Activated T-cell treated with anti-CD3 and anti-CD28 coated beads, Interleukin-2, amount 50 U/mL, for 24 hours (primary cell): Measurements from ENCODE around the gene SERPIND1.
"Not testable (repeated sequence)": the region's sequence is repeated elsewhere in the genome, so short reads cannot be mapped to it uniquely, and the experiment has no call there.

Source experiments
- DNase-seq: peaks from one replicate; pipeline ENCODE4 v3.0.0-alpha.2; 2020
- H3K27ac Mint-ChIP-seq: 2 replicates; pipeline ENCODE4 v1.8.0; 2020; ENCODE audit warnings: mild to moderate bottlenecking, mixed read lengths
- H3K27me3 Mint-ChIP-seq: 2 replicates; pipeline ENCODE4 v1.8.0; 2020; ENCODE audit warnings: mixed read lengths
- H3K36me3 Mint-ChIP-seq: 2 replicates; pipeline ENCODE4 v1.8.0; 2020; ENCODE audit warnings: low read depth, mixed read lengths
- H3K4me1 Mint-ChIP-seq: 2 replicates; pipeline ENCODE4 v1.8.0; 2020; ENCODE audit warnings: low read depth, mixed read lengths
- H3K4me3 Mint-ChIP-seq: 2 replicates; pipeline ENCODE4 v1.8.0; 2020; ENCODE audit warnings: mild to moderate bottlenecking, moderate library complexity, mixed read lengths
- H3K9me3 Mint-ChIP-seq: 2 replicates; pipeline ENCODE4 v1.8.0; 2020; ENCODE audit warnings: mixed read lengths

Gene SERPIND1

GRCh38 chr22:20756846-20757245, 17.1 kb upstream of the SERPIND1 start:
- DNase-seq, result no peak
- Mint-ChIP-seq H3K9me3 (no peaks in the 10 kb centered on the region), H3K4me3 (no peak overlapping the region), H3K27ac (no peak overlapping the region), H3K36me3 (peaks cover 67% of the 10 kb centered on the region), H3K4me1 (no peaks in the 10 kb centered on the region), H3K27me3 (no peaks in the 10 kb centered on the region)

DNA sequence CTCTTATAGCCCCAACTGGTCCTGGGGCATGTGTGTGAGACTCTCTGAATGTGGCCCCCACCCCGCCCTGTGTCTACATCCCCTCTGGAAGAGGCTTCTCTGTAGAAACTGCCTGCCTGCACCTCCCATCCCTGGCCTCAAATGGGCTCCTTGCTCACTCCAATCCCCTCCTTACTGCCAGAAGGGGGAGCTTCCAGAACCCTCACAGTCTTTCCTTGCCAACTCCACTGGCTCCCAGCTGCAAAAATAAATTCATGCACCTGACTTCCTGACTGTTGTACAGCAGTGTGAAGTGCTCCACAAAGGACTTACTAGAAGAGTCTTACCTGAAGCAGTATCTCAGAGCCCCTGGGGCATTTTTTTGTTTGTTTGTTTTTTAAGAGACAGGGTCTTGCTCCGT, 15.2 kb upstream of the SERPIND1 start:
- no peaks in the 10 kb centered on the region for H3K4me1 Mint-ChIP-seq
- H3K27ac Mint-ChIP-seq, result no peak overlapping the region
- peaks cover 66% of the 10 kb centered on the region for H3K36me3 Mint-ChIP-seq
- no peaks in the 10 kb centered on the region for H3K27me3 Mint-ChIP-seq
- no peaks in the 10 kb centered on the region for H3K9me3 Mint-ChIP-seq
- no peak overlapping the region for H3K4me3 Mint-ChIP-seq
- no peak for DNase-seq

DNA sequence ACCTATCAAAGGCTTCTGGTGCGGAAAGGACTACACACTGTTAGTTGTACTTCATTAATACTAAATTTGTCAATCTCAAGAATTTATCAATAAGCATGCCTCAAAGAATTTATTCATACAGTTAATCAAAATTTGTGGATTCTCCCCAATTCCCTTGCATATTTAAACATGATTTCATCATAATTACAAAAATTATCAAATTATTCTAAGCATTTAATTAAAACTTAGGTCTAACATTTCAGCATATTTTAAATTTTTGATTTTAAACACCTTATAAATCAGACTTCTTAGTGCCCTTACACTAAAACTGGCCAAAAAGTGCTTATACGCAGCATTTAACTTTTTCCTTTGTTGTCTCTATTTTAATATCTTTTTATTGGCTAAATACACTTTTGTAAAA, 13.8 kb upstream of the SERPIND1 start:
- Mint-ChIP-seq H3K27ac (no peak overlapping the region), H3K9me3 (no peaks in the 10 kb centered on the region), H3K4me1 (no peaks in the 10 kb centered on the region), H3K4me3 (no peak overlapping the region), H3K36me3 (peaks cover 71% of the 10 kb centered on the region), H3K27me3 (no peaks in the 10 kb centered on the region)
- no peak for DNase-seq

DNA sequence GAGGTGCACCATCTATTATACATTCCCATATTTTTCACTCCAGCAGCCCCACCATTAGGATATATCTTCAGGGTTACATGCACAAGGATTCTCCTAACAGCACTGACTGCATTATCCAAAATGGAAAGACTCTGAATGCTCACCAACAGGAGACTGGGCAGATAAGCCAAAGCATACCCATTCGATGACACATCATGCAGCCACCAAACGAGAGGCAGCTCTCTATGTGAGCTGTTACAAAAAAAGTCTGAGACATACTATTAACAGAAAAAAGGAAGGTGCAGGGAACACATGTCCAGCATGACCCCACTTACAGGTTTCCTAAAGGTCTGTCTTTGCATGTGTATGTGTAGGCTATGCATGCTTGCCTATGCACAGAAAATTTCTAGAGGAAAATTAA, 12.4 kb upstream of the SERPIND1 start:
- H3K4me3 Mint-ChIP-seq, result no peak overlapping the region
- no peaks in the 10 kb centered on the region for H3K27me3 Mint-ChIP-seq
- H3K27ac Mint-ChIP-seq, result no peak overlapping the region
- no peaks in the 10 kb centered on the region for H3K4me1 Mint-ChIP-seq
- H3K9me3 Mint-ChIP-seq, result no peaks in the 10 kb centered on the region
- DNase-seq, result no peak
- peaks cover 78% of the 10 kb centered on the region for H3K36me3 Mint-ChIP-seq

GRCh38 chr22:20762233-20762796, 11.6 kb upstream of the SERPIND1 start:
- Mint-ChIP-seq H3K36me3 (peaks cover 76% of the 10 kb centered on the region), H3K9me3 (no peaks in the 10 kb centered on the region), H3K4me1 (no peaks in the 10 kb centered on the region), H3K27ac (no peak overlapping the region), H3K27me3 (no peaks in the 10 kb centered on the region), H3K4me3 (no peak overlapping the region)
- no peak for DNase-seq

GRCh38 chr22:20763630-20764470, 10.1 kb upstream of the SERPIND1 start:
- Mint-ChIP-seq H3K27me3 (no peaks in the 10 kb centered on the region), H3K4me1 (no peaks in the 10 kb centered on the region), H3K9me3 (no peaks in the 10 kb centered on the region), H3K4me3 (no peak overlapping the region), H3K27ac (no peak overlapping the region), H3K36me3 (peaks cover 69% of the 10 kb centered on the region)
- DNase-seq, result no peak

- H3K27ac Mint-ChIP-seq, result no peak overlapping the region
- H3K9me3 Mint-ChIP-seq, result no peaks in the 10 kb centered on the region
- H3K27me3 Mint-ChIP-seq, result no peaks in the 10 kb centered on the region
- peaks cover 71% of the 10 kb centered on the region for H3K36me3 Mint-ChIP-seq
- no peak for DNase-seq
- no peaks in the 10 kb centered on the region for H3K4me1 Mint-ChIP-seq
- H3K4me3 Mint-ChIP-seq, result no peak overlapping the region
Observed at GRCh38 chr22:20764471-20764720, 9.5 kb upstream of the SERPIND1 start.

GRCh38 chr22:20764729-20765128, 9.2 kb upstream of the SERPIND1 start:
- H3K9me3 Mint-ChIP-seq, result no peaks in the 10 kb centered on the region
- no peaks in the 10 kb centered on the region for H3K4me1 Mint-ChIP-seq
- DNase-seq, result no peak
- no peak overlapping the region for H3K4me3 Mint-ChIP-seq
- peaks cover 73% of the 10 kb centered on the region for H3K36me3 Mint-ChIP-seq
- no peak overlapping the region for H3K27ac Mint-ChIP-seq
- no peaks in the 10 kb centered on the region for H3K27me3 Mint-ChIP-seq

- no peaks in the 10 kb centered on the region for H3K9me3 Mint-ChIP-seq
- no peaks in the 10 kb centered on the region for H3K4me1 Mint-ChIP-seq
- H3K4me3 Mint-ChIP-seq, result no peak overlapping the region
- H3K27ac Mint-ChIP-seq, result no peak overlapping the region
- no peaks in the 10 kb centered on the region for H3K27me3 Mint-ChIP-seq
- DNase-seq, result no peak
- H3K36me3 Mint-ChIP-seq, result peaks cover 70% of the 10 kb centered on the region
Observed at GRCh38 chr22:20765938-20766337, 8.0 kb upstream of the SERPIND1 start.

GRCh38 chr22:20766530-20766929, 7.4 kb upstream of the SERPIND1 start:
- Mint-ChIP-seq H3K4me1 (no peaks in the 10 kb centered on the region), H3K36me3 (peaks cover 64% of the 10 kb centered on the region), H3K9me3 (no peaks in the 10 kb centered on the region), H3K27me3 (no peaks in the 10 kb centered on the region), H3K27ac (no peak overlapping the region), H3K4me3 (no peak overlapping the region)
- DNase-seq, result no peak

DNA sequence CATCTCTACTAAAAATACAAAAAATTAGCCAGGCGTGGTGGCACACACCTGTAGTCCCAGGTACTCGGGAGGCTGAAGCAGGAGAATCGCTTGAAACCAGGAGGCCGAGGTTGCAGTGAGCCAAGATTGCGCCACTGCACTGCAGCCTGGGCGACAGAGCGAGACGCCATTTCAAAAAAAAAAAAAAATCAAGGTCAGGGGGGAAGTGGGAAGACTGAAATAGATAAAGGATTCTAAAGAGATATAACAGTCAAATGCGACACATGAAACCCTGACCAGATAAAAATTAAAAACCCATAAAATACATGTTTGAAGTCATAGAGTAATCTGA, 4.5 kb upstream of the SERPIND1 start:
- H3K4me3 Mint-ChIP-seq, H3K9me3 Mint-ChIP-seq, H3K27ac Mint-ChIP-seq, H3K27me3 Mint-ChIP-seq, H3K4me1 Mint-ChIP-seq, DNase-seq: not testable (repeated sequence)
- peaks cover 55% of the 10 kb centered on the region for H3K36me3 Mint-ChIP-seq

- Mint-ChIP-seq H3K4me1 (no peaks in the 10 kb centered on the region), H3K4me3 (no peak overlapping the region), H3K9me3 (no peaks in the 10 kb centered on the region), H3K27me3 (no peaks in the 10 kb centered on the region), H3K36me3 (peaks cover 50% of the 10 kb centered on the region), H3K27ac (no peak overlapping the region)
- DNase-seq, result no peak
Observed at GRCh38 chr22:20771918-20772625, 1.8 kb upstream of the SERPIND1 start.

GRCh38 chr22:20774882-20775281, 969 bp downstream of the SERPIND1 start:
- H3K4me1 Mint-ChIP-seq, result peaks cover 13% of the 10 kb centered on the region
- no peak for DNase-seq
- peaks cover 61% of the 10 kb centered on the region for H3K36me3 Mint-ChIP-seq
- H3K9me3 Mint-ChIP-seq, result no peaks in the 10 kb centered on the region
- no peaks in the 10 kb centered on the region for H3K27me3 Mint-ChIP-seq
- H3K27ac Mint-ChIP-seq, result no peak overlapping the region
- no peak overlapping the region for H3K4me3 Mint-ChIP-seq

GRCh38 chr22:20775342-20775895, 1.5 kb downstream of the SERPIND1 start:
- Mint-ChIP-seq H3K9me3 (no peaks in the 10 kb centered on the region), H3K4me1 (peaks cover 17% of the 10 kb centered on the region), H3K27ac (no peak overlapping the region), H3K27me3 (no peaks in the 10 kb centered on the region), H3K4me3 (no peak overlapping the region), H3K36me3 (peaks cover 63% of the 10 kb centered on the region)
- DNase-seq, result no peak
